IPS-11a (cell line): ENCODE measurements around the gene NLRP1.

Experiments
- H3K4me3 ChIP-seq: one replicate; pipeline ENCODE4 v1.5.1; 2013; ENCODE audit warnings: low read depth, low read length, control low read depth

Gene NLRP1

GRCh38 chr17:5584383-5585286 is at the start of gene NLRP1:
TSS of gene NLRP1 (minus strand) at chr17:5584509. CDS start at chr17:5583957, 552 bp downstream.
- H3K4me3 ChIP-seq = no peak within 1 kb of the TSS

GRCh38 chr17:5631958-5632590 is 47.8 kb upstream of the NLRP1 start:
- H3K4me3 ChIP-seq = no peak overlapping the region

- no peak overlapping the region for H3K4me3 ChIP-seq
Measured at GRCh38 chr17:5630434-5630833, 46.1 kb upstream of the NLRP1 start.

- H3K4me3 ChIP-seq = no peak overlapping the region
Measured at GRCh38 chr17:5629128-5629527, 44.8 kb upstream of the NLRP1 start.

GRCh38 chr17:5628262-5628661 is 44.0 kb upstream of the NLRP1 start:
- H3K4me3 ChIP-seq = no peak overlapping the region

GRCh38 chr17:5624211-5624610 is 39.9 kb upstream of the NLRP1 start:
- no peak overlapping the region for H3K4me3 ChIP-seq

GRCh38 chr17:5621729-5622128 is 37.4 kb upstream of the NLRP1 start:
- no peak overlapping the region for H3K4me3 ChIP-seq

- H3K4me3 ChIP-seq = no peak overlapping the region
Measured at GRCh38 chr17:5621026-5621425, 36.7 kb upstream of the NLRP1 start.

GRCh38 chr17:5619088-5619740 is 34.9 kb upstream of the NLRP1 start:
- H3K4me3 ChIP-seq = no peak overlapping the region

- H3K4me3 ChIP-seq = no peak overlapping the region
Measured at GRCh38 chr17:5618476-5618875, 34.2 kb upstream of the NLRP1 start.

- no peak overlapping the region for H3K4me3 ChIP-seq
Measured at GRCh38 chr17:5615476-5615875, 31.2 kb upstream of the NLRP1 start.

- no peak overlapping the region for H3K4me3 ChIP-seq
Measured at GRCh38 chr17:5610956-5611355, 26.6 kb upstream of the NLRP1 start.

- no peak overlapping the region for H3K4me3 ChIP-seq
Measured at GRCh38 chr17:5608399-5609112, 24.2 kb upstream of the NLRP1 start.

- no peak overlapping the region for H3K4me3 ChIP-seq
Measured at GRCh38 chr17:5607946-5608345, 23.6 kb upstream of the NLRP1 start.

- no peak overlapping the region for H3K4me3 ChIP-seq
Measured at GRCh38 chr17:5605452-5605851, 21.1 kb upstream of the NLRP1 start.

GRCh38 chr17:5600041-5600440 is 15.7 kb upstream of the NLRP1 start:
- H3K4me3 ChIP-seq = no peak overlapping the region

GRCh38 chr17:5598457-5598856 is 14.1 kb upstream of the NLRP1 start:
- H3K4me3 ChIP-seq = no peak overlapping the region

GRCh38 chr17:5596421-5596820 is 12.1 kb upstream of the NLRP1 start:
- H3K4me3 ChIP-seq = no peak overlapping the region

- H3K4me3 ChIP-seq = no peak overlapping the region
Measured at GRCh38 chr17:5595831-5596230, 11.5 kb upstream of the NLRP1 start.

- H3K4me3 ChIP-seq = no peak overlapping the region
Measured at GRCh38 chr17:5592382-5592781, 8.1 kb upstream of the NLRP1 start.

GRCh38 chr17:5591966-5592365 is 7.7 kb upstream of the NLRP1 start:
- H3K4me3 ChIP-seq = no peak overlapping the region
